Suppressor macrophage treated with lipopolysaccharide for 4 hours (primary cell): ENCODE measurements around the gene CCL16.
"Not testable (repeated sequence)": the region's sequence is repeated elsewhere in the genome, so short reads cannot be mapped to it uniquely, and the experiment has no call there.

Experiments used
- DNase-seq: peaks from one replicate; pipeline ENCODE4 v3.0.0-alpha.2; 2020

The CCL16 gene, protein sequence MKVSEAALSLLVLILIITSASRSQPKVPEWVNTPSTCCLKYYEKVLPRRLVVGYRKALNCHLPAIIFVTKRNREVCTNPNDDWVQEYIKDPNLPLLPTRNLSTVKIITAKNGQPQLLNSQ

DNA sequence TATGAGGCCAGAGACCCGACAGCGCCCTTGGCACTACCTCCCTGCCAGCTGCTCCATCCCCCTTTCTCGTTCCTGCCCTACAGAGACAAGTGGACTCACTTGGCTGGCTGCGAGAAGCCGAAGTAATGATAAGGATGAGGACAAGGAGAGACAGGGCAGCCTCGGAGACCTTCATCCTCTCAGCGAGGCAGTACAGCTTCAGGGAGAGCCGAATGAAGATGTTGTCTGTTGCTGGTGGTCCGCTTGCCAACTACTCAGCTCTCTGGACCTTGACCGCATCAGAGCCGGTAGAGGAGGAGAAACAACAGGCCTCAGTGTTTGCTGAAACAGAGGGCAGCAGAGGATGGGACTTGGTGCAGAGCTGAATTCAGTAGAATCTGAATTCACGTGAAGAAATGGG lies at the start of gene CCL16:
TSS of gene CCL16 (minus strand) at position 252 of the 400 bp plus-strand sequence. CDS start at position 175, 77 bp downstream.
- DNase-seq = no peak

DNA sequence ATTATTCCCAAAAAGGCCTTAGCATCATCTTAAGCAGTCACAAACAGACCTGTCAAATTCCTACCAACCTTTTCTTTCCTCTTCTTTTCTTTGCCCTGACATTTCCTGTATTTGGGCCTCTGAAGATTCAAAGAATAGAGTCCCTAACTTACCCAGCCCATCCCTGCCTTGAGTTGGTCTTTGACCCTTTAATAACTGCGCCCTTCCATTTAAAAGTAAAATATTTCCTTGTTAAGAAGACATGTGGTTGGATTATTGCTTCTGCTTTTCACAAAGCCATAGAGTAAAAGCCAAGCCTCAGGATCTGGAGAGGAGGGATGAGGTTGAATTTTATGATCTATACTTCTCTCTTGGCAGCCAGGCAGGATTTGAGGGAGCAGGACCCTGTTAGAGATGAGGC lies 49.7 kb upstream of the CCL16 start:
- DNase-seq = no peak

DNA sequence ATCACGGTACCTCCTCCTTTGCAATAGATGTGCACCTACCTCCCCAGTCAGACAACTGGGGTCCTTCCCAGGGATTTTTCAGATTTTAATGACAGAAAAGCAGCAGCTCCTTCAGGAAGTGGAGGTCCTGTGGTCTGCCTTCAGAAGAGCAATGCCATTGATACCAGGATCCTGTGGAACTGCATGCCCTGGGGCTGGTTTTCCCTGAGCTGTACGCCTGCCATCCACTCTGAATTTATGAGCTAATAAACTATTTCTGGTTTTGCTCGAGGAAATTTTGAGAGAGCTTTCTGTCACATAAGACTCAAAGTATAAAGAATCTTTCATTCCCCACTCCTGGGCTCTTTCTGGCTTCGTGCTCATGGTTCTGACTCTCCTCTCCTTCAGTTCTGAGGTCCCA lies 46.5 kb upstream of the CCL16 start:
- DNase-seq = no peak

DNA sequence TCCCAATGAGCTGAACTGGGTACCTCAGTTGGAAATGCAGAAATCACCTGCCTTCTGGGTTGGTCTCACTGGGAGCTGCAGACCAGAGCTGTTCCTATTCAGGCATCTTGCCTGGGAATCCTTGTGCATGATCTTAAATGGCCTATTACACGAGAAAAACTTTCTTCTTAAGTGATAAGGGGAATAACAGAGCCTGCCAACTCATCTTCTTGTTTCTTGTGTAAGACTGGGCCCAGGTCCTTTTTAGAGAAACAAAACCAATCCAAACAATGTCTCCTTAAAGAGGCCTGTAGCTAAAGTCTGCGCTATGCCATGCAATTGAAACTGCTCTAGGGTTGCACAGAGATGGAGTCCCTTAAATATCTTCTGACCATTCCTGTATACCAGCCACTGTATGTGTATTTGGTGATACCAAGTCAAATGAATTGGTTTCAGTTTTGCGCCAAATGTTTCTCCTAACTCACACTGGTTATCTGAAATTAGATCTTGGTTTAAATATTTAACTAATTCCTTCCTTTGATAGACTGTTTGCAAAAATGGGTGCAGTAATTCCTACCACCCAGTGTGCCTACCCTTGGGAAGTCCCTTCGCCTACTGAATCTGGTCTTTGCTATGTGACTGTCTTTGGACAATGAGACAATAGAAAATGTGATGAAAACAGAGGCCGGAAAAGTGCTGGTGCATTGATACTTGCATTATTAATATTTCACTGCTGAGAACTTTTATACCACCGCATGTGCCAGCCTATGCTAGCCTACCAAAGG lies 43.0 kb upstream of the CCL16 start:
- peak; percentile 46 for DNase-seq

DNA sequence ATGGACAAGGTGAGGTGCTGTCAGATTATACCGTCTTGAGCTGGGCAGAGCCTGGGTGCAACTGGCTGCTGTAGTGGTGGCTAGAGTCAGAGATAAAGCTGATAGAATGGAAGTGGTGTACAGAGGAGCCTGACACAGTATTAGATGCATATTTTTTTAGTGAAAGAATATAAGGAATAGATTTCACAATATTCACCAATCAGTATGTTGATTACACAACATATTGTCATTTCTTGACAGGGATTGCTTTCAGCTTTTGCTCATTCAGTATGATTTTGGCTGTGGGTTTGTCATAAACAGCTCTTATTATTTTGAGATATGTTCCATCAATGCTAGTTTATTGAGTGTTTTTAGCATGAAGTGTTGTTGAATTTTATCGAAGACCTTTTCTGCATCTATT lies 38.1 kb upstream of the CCL16 start:
- no peak for DNase-seq

DNA sequence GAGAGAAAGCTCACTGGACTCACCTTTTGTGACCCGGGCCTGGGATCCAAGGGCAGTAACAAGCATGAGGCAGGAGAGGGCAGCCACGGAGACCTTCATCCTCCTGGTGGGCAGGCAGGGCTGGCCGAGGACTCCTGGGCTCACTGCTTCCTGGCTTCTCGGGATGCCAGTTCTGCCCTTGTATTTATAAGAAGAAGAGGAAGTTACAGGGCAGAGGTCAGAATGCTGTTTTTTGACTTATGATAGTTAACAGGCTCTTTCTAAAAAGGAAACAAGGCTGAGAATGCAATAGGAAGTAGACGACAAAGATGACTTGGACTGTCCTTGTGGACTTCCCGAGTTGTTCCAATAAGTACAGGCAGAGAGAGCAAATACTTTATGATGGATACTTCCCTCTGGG lies 36.5 kb upstream of the CCL16 start, which contains the start of gene CCL23:
TSS of gene CCL23 (minus strand) at position 174 of the 400 bp plus-strand sequence. CDS start at position 99, 75 bp downstream.
- DNase-seq = peak; percentile 68

DNA sequence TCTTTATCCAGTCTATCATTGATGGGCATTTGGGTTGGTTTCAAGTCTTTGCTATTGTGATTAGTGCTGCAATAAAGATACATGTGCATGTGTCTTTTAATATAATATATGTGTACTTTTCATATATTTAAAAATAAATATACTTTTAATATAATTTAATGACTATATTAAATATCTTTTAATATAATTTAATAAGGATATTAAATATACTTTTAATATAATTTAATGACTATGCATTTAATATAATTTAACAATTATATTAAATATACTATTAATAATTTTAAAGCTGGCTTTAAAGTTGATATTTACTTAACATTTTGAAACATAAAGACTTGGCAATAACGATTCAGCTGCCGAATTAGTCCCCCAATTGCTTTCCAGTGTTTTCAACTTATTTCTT lies 35.3 kb upstream of the CCL16 start:
- no peak for DNase-seq

DNA sequence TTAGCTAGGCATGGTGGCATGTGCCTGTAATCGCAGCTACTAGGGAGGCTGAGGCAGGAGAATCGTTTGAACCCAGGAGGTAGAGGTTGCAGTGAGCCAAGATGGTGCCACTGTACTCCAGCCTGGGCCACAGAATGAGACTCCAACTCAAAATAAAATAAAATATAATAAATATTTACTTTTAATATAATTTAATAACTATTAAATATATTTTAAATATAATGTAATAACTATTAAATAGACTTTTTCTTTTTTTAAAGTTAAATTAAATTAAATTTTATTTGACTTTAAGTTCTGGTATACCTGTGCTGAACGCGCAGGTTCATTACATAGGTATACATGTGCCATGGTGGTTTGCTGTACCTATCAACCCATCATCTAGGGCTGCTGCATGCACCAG lies 34.6 kb upstream of the CCL16 start:
- DNase-seq = not testable (repeated sequence)

DNA sequence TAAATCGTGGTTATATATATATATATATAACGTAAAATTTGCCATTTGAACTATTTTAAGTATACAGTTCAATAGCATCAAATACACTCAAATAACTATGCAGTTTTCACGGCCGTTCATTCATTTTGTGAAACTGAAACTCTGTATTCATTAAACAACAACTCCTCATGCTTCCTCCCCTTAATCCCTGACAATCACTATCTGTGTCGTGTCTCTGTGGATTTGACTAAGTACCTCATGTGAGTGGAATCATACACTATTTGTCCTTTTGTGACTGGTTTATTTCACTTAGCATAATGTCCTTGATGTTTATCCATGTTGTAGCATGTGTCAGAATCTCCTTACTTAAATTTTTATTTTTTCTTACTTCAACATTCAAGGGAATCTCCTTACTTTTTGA lies 33.6 kb upstream of the CCL16 start:
- no peak for DNase-seq

DNA sequence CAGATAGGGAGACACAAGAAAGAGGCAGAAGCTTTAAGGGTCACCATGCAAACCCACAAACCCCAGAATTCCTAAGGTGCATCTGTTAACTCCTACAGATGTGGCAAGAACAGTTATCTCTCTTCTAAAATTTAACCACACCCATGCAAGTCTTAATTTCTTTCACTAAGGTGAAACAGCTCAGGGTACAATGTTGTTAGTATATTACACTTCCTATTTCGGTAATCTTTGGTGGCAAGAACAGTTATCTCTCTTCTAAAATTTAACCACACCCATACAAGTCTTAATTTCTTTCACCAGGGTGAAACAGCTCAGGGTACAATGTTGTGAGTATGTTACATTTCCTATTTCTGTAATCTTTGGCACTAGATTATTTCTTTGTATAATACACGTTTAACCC lies 29.9 kb upstream of the CCL16 start:
- no peak for DNase-seq

DNA sequence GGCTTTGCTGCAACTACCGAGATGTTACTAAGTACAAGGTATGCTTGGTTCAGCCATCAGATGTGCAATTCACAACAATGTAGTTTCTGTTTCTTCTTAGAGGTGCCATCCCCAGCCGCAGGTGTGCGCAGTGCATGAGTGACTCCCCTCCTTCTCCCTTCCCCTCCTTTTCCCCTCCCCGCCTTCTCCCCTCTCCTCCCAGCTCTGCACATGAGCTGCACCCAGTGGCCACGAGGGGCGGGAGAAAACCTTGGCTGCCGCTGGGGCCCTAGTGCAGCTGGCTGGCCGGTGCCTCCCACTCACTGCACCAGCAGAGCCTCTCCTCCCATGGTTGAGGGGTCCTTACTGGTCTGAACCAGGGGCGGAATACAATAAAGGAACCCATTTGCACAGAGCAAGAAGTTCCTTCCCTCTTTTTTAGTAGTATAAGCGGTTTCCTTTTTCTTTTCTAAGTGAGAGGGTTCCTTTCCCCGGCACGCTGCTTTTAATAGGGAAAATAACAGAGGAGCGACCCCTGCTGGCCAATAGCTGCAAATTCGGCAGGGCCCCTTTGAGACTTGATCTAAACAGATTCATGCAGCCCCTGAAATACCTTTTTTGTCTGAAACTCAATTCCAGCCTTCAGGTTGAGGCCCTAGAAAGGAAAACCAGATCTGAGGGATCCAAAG lies 27.8 kb upstream of the CCL16 start:
- DNase-seq = peak; percentile 19

DNA sequence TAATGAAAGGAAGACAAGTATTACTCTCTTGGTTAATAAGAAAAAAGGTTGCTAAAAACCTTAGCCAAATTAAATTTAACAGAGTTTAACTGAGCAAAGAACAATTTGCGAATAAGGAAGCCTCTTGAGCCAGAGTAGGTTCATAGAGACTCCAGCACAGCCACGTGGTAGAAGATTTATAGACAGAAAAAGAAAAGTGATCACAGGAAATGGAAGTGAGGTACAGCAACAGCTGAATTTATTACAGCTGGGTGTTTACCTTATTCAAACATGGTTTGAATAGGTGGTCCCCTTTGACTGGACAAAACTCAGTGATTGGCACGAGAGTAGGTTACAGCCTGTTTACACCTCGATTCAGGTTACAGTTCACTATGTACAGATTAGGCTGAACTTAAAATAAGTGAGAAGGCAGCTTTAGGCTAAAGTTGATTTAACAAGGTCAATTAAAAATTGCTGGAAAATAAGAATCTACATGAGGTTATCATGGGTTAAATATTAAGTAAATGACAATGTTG lies 23.4 kb upstream of the CCL16 start:
- DNase-seq = no peak

DNA sequence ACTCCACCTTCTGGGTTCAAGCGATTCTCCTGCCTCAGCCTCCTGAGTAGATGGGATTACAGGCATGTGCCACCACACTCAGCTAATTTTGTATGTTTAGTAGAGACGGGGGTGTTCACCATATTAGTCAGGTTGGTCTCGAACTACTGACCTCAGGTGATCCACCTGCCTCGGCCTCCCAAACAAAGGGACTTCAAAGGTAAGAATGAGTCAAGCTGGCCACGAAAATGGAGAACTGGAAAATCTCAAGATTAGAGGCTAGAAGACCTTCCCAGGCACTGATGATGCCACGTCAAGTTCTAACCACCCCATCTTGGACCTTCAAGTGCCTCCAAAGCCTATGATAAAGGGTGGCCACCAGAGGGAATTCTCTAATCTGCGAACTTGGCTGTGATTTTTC lies 21.3 kb upstream of the CCL16 start:
- no peak for DNase-seq

DNA sequence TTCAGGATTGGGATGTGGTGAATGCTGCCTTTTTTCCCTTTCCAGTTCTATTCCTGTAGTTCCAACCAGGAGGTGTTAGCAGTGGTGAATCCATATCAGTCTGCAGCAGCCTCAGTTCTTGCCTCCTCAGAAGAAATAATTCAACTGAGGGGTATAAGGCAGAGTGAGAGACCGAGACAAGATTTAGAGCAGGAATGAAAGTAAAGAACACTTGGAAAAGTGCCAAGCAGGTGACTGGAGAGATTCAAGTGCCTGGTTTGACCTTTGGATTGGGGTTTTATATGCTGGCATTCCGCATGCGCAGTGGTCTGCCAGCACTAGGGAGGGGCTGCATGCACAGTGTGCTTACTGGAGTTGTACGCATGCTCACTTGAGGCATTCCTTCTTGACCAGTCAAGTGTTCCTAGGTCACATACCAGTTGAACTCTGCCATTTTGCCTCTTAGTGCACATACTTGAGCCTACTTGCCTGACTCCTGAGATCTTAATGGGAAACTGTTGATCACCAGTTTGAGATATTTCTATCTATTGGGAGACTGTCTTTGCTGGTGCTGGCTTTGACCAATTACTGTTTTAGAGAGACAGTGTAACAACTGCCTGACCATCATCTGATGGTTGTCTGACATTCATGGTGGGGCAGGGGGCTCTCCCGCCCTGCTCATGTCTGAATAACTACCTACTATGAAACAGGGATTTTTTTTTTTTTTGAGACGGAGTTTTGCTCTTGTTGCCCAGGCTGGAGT lies 20.7 kb upstream of the CCL16 start:
- DNase-seq = no peak

DNA sequence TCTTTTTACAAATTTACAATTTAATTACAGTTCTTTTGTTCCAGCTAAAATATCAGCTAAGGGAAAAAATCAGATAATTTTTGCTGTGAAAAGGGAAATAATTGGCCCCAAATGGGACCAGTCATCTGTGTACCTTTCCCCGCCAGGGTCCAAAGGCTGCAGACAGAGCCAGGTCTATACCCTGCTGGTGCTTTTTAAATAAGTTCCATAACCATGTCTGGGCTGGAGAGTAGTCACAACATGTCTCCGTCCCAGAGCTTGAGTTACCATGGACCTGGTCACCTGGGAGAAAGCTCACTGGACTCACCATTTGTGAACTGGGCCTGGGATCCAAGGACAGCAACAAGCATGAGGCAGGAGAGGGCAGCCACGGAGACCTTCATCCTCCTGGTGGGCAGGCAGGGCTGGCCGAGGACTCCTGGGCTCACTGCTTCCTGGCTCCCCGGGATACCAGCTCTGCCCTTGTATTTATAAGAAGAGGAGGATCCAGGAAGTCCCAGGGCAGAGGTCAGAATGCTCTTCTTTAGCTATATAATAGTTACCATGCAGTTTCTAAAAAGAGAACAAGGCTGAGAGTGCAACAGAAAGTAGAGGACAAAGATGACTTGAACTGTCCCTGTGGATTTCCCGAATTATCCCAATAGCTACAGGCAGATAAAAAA lies 19.9 kb upstream of the CCL16 start, which contains the start of gene CCL15:
TSS of gene CCL15 (minus strand) at position 444 of the 662 bp plus-strand sequence. CDS start at position 383, 61 bp downstream.
- no peak for DNase-seq

DNA sequence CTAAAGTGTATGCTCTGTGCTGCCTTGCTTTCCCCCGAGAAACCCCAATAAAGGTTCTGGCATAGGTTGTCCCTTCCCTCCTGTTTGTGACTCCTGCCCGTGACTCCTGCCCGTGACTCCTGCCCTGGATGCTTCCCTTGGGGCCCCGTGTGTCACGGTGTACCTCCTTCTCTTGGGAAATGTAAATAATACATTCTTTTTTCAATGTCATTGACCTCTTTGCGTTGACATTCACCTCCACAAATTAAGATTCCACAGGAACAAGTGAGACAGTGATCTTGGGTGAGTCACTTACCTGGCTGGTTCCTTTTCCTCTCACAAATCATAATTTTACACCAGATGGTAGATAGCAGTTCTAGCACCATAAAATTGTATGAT lies 19.4 kb upstream of the CCL16 start:
- no peak for DNase-seq

DNA sequence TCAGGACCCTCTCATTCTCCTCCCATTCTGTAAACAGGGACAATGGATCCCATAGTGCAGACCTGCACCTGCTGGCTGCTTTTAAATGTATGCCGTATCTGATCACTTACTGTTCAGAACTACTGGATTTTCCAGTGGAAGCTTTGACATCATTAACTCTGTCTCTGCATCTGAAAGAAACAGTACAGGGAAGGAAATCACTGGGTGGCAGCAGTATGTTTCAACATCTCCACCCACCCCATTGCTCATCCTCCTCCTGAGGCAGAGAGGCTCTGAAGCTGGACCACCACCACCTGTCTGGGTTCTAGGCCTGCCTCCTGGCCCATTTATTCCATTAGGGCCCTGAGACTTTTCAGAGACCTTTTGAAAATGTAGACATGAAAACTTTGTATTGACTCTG lies 17.5 kb upstream of the CCL16 start:
- peak; percentile 44 for DNase-seq

DNA sequence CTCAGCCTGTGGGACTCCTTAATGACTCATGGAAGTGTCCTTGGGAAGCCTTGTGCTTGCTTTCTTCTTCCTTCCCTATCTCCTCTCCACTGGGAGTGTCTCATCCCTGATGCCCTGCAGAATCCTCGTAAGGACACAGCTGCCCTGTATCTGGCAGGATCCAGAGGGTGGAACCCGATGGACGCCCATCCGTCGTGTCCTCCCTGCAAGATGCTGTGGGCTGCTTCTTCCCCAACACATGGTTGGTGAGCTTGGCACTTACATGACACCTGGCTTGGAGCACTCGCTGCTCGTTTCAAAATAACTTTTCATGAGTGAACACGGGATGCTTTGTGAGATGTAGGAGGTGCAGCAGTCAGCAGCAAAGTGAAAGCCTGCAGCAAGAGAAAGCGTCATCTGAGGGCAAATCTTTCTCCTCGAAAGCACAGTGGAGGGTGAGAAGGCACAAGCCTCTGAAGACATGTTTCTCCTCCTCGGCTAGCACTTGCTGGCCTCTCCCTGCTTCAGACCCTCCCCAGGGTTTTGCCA lies 16.8 kb upstream of the CCL16 start:
- DNase-seq = no peak

DNA sequence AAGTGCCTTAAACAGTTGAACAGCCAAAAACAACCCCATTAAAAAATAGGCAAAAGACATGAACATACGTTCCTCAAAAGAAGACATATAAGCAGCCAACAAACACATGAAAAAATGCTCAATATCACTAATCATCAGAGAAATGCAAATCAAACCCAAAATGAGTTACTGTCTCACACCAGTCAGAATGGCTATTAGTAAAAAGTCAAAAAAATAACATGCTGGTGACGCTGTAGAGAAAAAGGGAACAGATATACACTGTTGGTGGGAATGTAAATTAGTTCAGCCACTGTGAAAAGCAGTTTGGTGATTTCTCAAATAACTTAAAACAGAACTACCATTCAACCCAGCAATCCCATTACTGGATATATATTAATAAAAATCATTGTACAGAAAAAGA lies 14.0 kb upstream of the CCL16 start:
- not testable (repeated sequence) for DNase-seq

DNA sequence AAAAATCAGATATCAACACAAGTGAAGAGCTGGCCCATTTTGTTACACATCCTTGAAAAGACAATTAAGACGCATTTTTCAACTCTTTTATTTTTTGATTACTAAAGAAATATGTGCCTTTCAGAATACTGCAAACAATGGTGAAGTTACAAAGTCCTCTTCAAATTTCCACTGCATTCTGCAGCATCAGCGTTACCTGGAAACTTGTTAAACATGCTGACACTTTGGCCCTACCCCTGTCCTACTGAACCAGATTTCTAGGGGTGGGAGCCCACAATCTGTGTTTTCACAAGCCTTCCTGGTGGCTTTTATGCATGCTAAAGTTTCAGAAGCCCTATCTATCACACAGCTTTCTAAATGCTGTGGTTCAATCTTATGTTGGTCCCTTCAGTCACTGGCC lies 9.8 kb upstream of the CCL16 start:
- DNase-seq = no peak

DNA sequence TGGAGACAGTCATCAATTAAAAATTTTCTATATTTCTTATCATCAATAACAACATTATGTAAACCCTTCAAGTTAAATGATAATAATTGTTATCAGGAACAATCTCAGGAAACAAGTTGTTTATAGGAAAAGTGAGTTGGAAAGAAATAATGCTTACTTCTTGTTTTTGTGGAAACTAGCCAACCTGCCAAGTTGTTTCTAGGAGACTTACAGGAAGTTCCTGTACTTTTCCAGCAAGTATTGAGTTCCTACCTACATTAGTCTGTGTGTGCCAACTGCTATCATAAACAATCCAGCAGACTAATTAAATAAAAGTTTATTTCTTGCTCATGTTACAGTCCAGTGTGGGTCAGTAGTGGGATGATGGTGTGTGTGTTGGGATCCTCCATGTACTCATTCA lies 6.9 kb upstream of the CCL16 start:
- DNase-seq = no peak

DNA sequence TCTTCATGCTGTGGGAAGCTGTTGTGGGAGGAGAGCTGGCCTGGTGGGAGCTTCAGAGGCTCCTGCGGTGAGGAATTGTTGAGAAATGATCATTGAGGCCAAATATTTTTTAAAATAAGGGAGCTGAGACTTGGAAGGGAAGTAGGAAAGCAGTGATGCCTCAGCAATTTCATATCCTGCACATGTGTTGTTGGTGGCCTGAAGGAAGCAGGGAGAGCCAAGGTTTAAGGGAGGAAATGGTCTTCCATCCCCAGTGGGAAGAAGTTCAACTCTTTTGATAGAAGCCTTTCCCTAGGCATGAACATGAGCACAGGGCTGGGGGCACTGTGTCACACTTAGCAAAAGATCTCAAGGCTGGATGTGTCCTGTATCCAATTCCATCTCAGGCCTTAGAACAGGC lies 5.3 kb upstream of the CCL16 start, which contains the start of gene CCL14:
TSS of gene CCL14 (minus strand) at position 87 of the 400 bp plus-strand sequence. CDS start at position 7, 80 bp downstream.
- DNase-seq = no peak
